HEK293T (cell line): ENCODE measurements around the gene ATP8B3.

ENCODE experiments used
- ARNT ChIP-seq: fragments of 450-650 bp; IDR thresholded peaks from 2 replicates; pipeline ENCODE4 v1.6.1; 2017; ENCODE audit warnings: mild to moderate bottlenecking
- BHLHE40 ChIP-seq: fragments of 450-650 bp; IDR thresholded peaks from 2 replicates; pipeline ENCODE4 v1.6.1; 2016; ENCODE audit warnings: mild to moderate bottlenecking, moderate library complexity, borderline replicate concordance
- ELF4 ChIP-seq: fragments of 450-650 bp; IDR thresholded peaks from 2 replicates; pipeline ENCODE4 v1.6.1; 2017; ENCODE audit warnings: antibody characterized with exemption
- FOXA1 ChIP-seq: fragments of 450-650 bp; IDR thresholded peaks from 2 replicates; pipeline ENCODE4 v1.6.1; 2016; ENCODE audit warnings: mild to moderate bottlenecking
- FOXK2 ChIP-seq: fragments of 450-650 bp; IDR thresholded peaks from 2 replicates; pipeline ENCODE4 v1.6.1; 2016; ENCODE audit warnings: mild to moderate bottlenecking
- FOXM1 ChIP-seq: fragments of 450-650 bp; IDR thresholded peaks from 2 replicates; pipeline ENCODE4 v1.6.1; 2017; ENCODE audit warnings: mild to moderate bottlenecking, borderline replicate concordance
- HDGF ChIP-seq: fragments of 450-650 bp; IDR thresholded peaks from 2 replicates; pipeline ENCODE4 v1.6.1; 2017; ENCODE audit warnings: antibody characterized with exemption, borderline replicate concordance
- LEF1 ChIP-seq: fragments of 450-650 bp; IDR thresholded peaks from 2 replicates; pipeline ENCODE4 v1.6.1; 2017; ENCODE audit warnings: mild to moderate bottlenecking, borderline replicate concordance
- NFRKB ChIP-seq: fragments of 450-650 bp; IDR thresholded peaks from 2 replicates; pipeline ENCODE4 v1.6.1; 2016; ENCODE audit warnings: mild to moderate bottlenecking, moderate library complexity
- SP1 ChIP-seq: fragments of 450-650 bp; IDR thresholded peaks from 2 replicates; pipeline ENCODE4 v1.6.1; 2017
- SUZ12 ChIP-seq: fragments of 450-650 bp; IDR thresholded peaks from 2 replicates; pipeline ENCODE4 v1.6.1; 2016; ENCODE audit warnings: mild to moderate bottlenecking
- TARDBP ChIP-seq: fragments of 450-650 bp; IDR thresholded peaks from 2 replicates; pipeline ENCODE4 v1.6.1; 2016
- ZNF384 ChIP-seq: fragments of 450-650 bp; IDR thresholded peaks from 2 replicates; pipeline ENCODE4 v1.6.1; 2016
- TF ChIP-seq, protein P1 (sequence below): fragments of 450-650 bp; IDR thresholded peaks from 2 replicates; pipeline ENCODE4 v1.6.1; 2016

DNA sequence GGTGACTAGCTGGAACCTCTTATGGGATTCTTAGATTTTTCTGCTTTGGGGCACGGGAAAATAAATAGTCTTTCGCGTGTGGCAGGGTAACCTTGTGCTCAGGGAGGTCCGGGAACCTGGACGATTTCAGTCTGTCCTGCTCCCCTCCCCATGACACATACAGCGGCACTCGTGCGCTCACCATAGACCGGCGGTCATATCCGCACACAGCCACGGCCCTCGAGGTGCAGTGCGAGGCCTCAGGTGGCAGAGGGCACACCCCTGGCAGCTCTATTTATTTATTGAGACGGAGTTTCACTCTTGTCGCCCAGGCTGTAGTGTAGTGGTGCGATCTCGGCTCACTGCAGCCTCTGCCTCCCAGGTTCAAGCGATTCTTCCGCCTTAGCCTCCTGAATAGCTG lies 55.8 kb downstream of the ATP8B3 start:
- TF ChIP-seq ARNT, result no peak
- no peak for TF ChIP-seq SP1
- no peak for TF ChIP-seq FOXA1
- TF ChIP-seq FOXK2, result no peak
- TF ChIP-seq TARDBP, result no peak
- no peak for TF ChIP-seq BHLHE40
- TF ChIP-seq, protein P1, sequence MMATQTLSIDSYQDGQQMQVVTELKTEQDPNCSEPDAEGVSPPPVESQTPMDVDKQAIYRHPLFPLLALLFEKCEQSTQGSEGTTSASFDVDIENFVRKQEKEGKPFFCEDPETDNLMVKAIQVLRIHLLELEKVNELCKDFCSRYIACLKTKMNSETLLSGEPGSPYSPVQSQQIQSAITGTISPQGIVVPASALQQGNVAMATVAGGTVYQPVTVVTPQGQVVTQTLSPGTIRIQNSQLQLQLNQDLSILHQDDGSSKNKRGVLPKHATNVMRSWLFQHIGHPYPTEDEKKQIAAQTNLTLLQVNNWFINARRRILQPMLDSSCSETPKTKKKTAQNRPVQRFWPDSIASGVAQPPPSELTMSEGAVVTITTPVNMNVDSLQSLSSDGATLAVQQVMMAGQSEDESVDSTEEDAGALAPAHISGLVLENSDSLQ, result no peak
- no peak for TF ChIP-seq SUZ12
- no peak for TF ChIP-seq ELF4
- TF ChIP-seq NFRKB, result no peak
- TF ChIP-seq ZNF384, result no peak
- TF ChIP-seq FOXM1, result no peak
- TF ChIP-seq HDGF, result no peak
- no peak for TF ChIP-seq LEF1
